Vagina (tissue), 2 donors: Measurements from ENCODE around the gene PBX1. TPM values are rescaled to one million over a fixed set of nuclear protein-coding genes. Genes with fewer than 3 reads are reported as not detected.

ENCODE experiments used
- DNase-seq, 2 donors: peaks; one replicate each; pipeline ENCODE4 v3.0.0-alpha.2; 2017; ENCODE audit errors: extremely low spot score in 2 of 2
- H3K27ac ChIP-seq: fragments of 200-600 bp; sonication (generic); one replicate; pipeline ENCODE4 v1.5.1; 2019
- H3K27me3 ChIP-seq: fragments of 200-600 bp; sonication (generic); one replicate; pipeline ENCODE4 v1.5.1; 2019
- H3K36me3 ChIP-seq, 2 donors: fragments of 200-600 bp; sonication (generic); one replicate each; pipeline ENCODE4 v1.5.1; 2017 to 2019
- H3K4me1 ChIP-seq: fragments of 200-600 bp; sonication (generic); one replicate; pipeline ENCODE4 v1.5.1; 2019
- H3K4me3 ChIP-seq, 2 donors: fragments of 200-600 bp; sonication (generic); 1 replicate in 1 of 2; 2 replicates in 1 of 2; pipeline ENCODE4 v1.5.1; 2016 to 2019
- H3K9me3 ChIP-seq: fragments of 200-600 bp; sonication (generic); one replicate; pipeline ENCODE4 v1.5.1; 2019
- POLR2A ChIP-seq, 2 donors: fragments of 450-650 bp; IDR thresholded peaks; one replicate each; pipeline ENCODE4 v1.6.1; 2017; ENCODE audit warnings: antibody characterized with exemption in 2 of 2, mild to moderate bottlenecking in 2 of 2, moderate library complexity in 2 of 2
- POLR2AphosphoS5 ChIP-seq, 2 donors: sonication (generic); formaldehyde crosslinking; IDR thresholded peaks; one replicate each; pipeline ENCODE4 v1.9.0; 2017; ENCODE audit warnings: antibody characterized with exemption in 2 of 2, mild to moderate bottlenecking in 2 of 2, low read depth in 1 of 2; ENCODE audit not compliant: insufficient read depth in 1 of 2
- intact Hi-C: fragments of 100-400 bp; cut with DNase I; formaldehyde crosslinking; loops from one replicate; pipeline ENCODE4 v1.15.1; 2023
- total RNA-seq: library from RNA; depleted of rRNA; stranded (reverse); fragments of >200 nt; gene quantifications from one replicate; pipeline ENCODE4 v1.2.3, GENCODE V29; 2016
- TF ChIP-seq, protein P1 (sequence below), 3 experiments: fragments of 450-650 bp in 2 of 3; fragments of 200-600 bp in 1 of 3; sonication (generic) in 1 of 3; IDR thresholded peaks; one replicate each; pipeline ENCODE4 v1.5.1; 2017 to 2019; ENCODE audit warnings: antibody characterized with exemption in 3 of 3, mild to moderate bottlenecking in 2 of 3, moderate library complexity in 2 of 3

The PBX1 gene
- total RNA-seq, 1 donor from 2014 or later, result 69.0 TPM

GRCh38 chr1:164636757-164637156 lies 77.8 kb downstream of the PBX1 start:
- no peak overlapping the region for H3K4me3 ChIP-seq
- no peak for TF ChIP-seq POLR2A (IDR thresholded peaks at IDR 0.05)
- TF ChIP-seq, protein P1, sequence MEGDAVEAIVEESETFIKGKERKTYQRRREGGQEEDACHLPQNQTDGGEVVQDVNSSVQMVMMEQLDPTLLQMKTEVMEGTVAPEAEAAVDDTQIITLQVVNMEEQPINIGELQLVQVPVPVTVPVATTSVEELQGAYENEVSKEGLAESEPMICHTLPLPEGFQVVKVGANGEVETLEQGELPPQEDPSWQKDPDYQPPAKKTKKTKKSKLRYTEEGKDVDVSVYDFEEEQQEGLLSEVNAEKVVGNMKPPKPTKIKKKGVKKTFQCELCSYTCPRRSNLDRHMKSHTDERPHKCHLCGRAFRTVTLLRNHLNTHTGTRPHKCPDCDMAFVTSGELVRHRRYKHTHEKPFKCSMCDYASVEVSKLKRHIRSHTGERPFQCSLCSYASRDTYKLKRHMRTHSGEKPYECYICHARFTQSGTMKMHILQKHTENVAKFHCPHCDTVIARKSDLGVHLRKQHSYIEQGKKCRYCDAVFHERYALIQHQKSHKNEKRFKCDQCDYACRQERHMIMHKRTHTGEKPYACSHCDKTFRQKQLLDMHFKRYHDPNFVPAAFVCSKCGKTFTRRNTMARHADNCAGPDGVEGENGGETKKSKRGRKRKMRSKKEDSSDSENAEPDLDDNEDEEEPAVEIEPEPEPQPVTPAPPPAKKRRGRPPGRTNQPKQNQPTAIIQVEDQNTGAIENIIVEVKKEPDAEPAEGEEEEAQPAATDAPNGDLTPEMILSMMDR (IDR thresholded peaks at IDR 0.05), result no peak
- TF ChIP-seq POLR2AphosphoS5 (IDR thresholded peaks at IDR 0.05; ENCODE audit: insufficient read depth in 1 of 2, low read depth in 1 of 2), result no peak
- peak overlapping the region; percentile 70 for H3K27ac ChIP-seq
- H3K4me1 ChIP-seq, result peaks cover 89% of the 10 kb centered on the region
- no peaks in the 10 kb centered on the region for H3K36me3 ChIP-seq
- intact Hi-C loops, result no loop called here
- no peaks in the 10 kb centered on the region for H3K27me3 ChIP-seq
- no peak for DNase-seq
- no peaks in the 10 kb centered on the region for H3K9me3 ChIP-seq

DNA sequence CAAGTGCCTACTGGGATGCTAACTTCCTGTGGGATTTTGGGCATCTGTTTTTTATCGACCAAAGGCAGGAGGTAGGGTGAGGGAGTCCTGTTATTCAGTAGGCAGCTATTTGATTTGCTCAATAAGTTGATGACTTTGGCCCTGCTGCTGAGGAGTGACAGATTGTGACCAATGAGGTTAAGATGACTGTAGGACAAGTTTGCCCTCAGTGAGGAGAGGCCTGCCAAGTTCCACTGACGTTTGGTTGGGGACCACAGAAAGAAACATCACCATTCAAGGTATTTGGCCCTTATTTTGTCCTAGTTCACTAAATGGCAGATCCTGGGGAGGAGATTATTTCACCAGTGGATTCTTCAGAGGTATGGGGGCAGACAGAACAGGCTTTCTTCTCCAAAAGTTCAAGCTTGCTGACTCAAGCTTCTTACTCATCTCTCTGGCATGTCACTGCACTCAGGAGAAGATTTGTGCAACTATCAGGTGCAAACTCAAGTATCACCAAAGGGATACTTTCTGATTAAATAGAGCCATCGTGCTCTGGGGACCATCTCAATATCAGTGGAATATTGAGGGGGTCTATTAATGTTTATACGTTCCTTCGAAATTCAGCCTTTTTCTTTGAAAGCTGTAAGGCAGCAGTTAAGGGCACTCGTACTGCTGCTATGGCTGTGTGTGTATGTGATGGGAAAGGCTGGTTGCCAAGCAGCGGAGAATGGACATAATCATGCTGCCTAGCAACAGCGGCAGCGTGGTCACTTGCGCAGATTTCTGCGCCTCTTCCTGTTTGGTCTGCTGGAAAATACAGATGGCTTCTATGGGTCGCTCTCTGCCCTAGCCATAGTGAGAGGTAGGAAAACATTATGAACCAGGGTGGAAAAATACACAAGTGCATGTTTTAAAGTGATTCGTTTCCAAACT lies 78.7 kb downstream of the PBX1 start:
- no peak for DNase-seq

GRCh38 chr1:164638492-164639202 lies 79.7 kb downstream of the PBX1 start:
- Histone ChIP-seq H3K4me1 (peaks cover 97% of the 10 kb centered on the region), H3K36me3 (no peaks in the 10 kb centered on the region), H3K27me3 (no peaks in the 10 kb centered on the region), H3K9me3 (no peaks in the 10 kb centered on the region), H3K4me3 (no peak overlapping the region), H3K27ac (peak overlapping the region; percentile 70)
- DNase-seq, result no peak
- TF ChIP-seq POLR2A (IDR thresholded peaks at IDR 0.05) (no peak), POLR2AphosphoS5 (IDR thresholded peaks at IDR 0.05; ENCODE audit: insufficient read depth in 1 of 2, low read depth in 1 of 2) (no peak)
- TF ChIP-seq, protein P1 (IDR thresholded peaks at IDR 0.05), result no peak
- intact Hi-C loops, result no loop called here

More for the DNA sequence above, 78.7 kb downstream of the PBX1 start:
- Histone ChIP-seq H3K9me3 (no peaks in the 10 kb centered on the region), H3K27ac (peak overlapping the region; percentile 70), H3K36me3 (no peaks in the 10 kb centered on the region), H3K27me3 (no peaks in the 10 kb centered on the region), H3K4me3 (no peak overlapping the region), H3K4me1 (peaks cover 92% of the 10 kb centered on the region)
- intact Hi-C loops, result no loop called here
- TF ChIP-seq, protein P1 (IDR thresholded peaks at IDR 0.05), result no peak
- TF ChIP-seq POLR2A (IDR thresholded peaks at IDR 0.05), result peak in 1 of 2 donors; percentile 5
- peak in 1 of 2 donors; percentile 34 for TF ChIP-seq POLR2AphosphoS5 (IDR thresholded peaks at IDR 0.05; ENCODE audit: insufficient read depth in 1 of 2, low read depth in 1 of 2)

DNA sequence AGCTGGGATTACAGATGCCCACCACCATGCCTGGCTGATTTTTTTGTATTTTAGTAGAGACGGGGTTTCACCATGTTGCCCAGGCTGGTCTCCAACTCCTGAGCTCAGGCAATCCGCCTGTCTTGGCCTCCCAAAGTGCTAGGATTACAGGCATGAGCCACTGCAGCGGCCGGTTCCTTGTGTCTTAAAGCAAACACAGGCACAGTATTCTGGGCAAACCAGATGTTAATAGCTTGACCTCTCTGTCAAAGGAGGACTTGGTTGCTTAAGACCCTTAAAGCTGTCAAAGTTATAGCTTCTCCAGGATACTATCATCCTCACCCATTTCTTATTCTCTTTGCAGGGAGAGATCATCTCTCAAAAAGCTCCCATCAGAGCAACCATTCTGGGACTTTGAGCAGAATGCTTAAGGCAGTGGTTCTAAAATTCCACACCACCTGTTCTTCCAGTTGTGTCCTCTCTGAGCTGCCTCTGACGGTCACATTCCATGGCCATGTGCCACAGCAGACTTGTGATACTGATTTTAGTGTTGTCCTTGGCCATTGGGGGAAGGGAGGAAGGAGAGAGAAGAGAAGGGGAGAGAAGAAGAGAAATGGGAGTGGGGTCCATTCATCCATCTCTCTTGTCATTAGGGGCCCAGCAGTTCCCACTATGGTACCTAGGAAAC lies 81.8 kb downstream of the PBX1 start:
- peaks cover 100% of the 10 kb centered on the region for H3K4me1 ChIP-seq
- TF ChIP-seq POLR2A (IDR thresholded peaks at IDR 0.05), result no peak
- TF ChIP-seq POLR2AphosphoS5 (IDR thresholded peaks at IDR 0.05; ENCODE audit: insufficient read depth in 1 of 2, low read depth in 1 of 2), result no peak
- TF ChIP-seq, protein P1 (IDR thresholded peaks at IDR 0.05), result no peak
- no peaks in the 10 kb centered on the region for H3K27me3 ChIP-seq
- peak overlapping the region; percentile 70 for H3K27ac ChIP-seq
- H3K36me3 ChIP-seq, result no peaks in the 10 kb centered on the region
- H3K4me3 ChIP-seq, result no peak overlapping the region
- H3K9me3 ChIP-seq, result no peaks in the 10 kb centered on the region
- no peak for DNase-seq
- intact Hi-C loops, result no loop called here
